AG04449 (cell line): ENCODE data around the gene ZNF441.
A peak's percentile ranks its signal among the peaks of the same experiment; 100 is the strongest.
"Not testable (repeated sequence)": the region's sequence is repeated elsewhere in the genome, so short reads cannot be mapped to it uniquely, and the experiment has no call there.

Source experiments
- CTCF ChIA-PET: fragments of 350-600 bp; formaldehyde crosslinking; extraction: SDS; loops from one replicate; lab custom pipeline; 2021; ENCODE audit warnings: antibody characterized with exemption; lab: Yijun Ruan, JAX
- POLR2A ChIA-PET: fragments of 400-600, 350-600 bp; formaldehyde crosslinking; extraction: SDS; loops from one replicate; lab custom pipeline; 2020; ENCODE audit warnings: antibody characterized with exemption, inconsistent platforms; lab: Yijun Ruan, JAX
- DNase-seq: peaks from one replicate; pipeline ENCODE4 v3.0.0-alpha.2; 2010; ENCODE audit warnings: low read depth, low spot score
- H3K4me3 ChIP-seq: 2 replicates; pipeline ENCODE4 v1.5.1; 2011; ENCODE audit warnings: low read depth, mild to moderate bottlenecking, control low read depth, low read length
- TF ChIP-seq, protein P1 (sequence below): IDR thresholded peaks from one replicate; pipeline ENCODE4 v1.5.1; 2011; ENCODE audit warnings: mild to moderate bottlenecking, moderate library complexity, low read length, control low read depth, inconsistent platforms; ENCODE audit not compliant: insufficient read depth; ENCODE audit errors: missing control alignments

ZNF441 gene

DNA sequence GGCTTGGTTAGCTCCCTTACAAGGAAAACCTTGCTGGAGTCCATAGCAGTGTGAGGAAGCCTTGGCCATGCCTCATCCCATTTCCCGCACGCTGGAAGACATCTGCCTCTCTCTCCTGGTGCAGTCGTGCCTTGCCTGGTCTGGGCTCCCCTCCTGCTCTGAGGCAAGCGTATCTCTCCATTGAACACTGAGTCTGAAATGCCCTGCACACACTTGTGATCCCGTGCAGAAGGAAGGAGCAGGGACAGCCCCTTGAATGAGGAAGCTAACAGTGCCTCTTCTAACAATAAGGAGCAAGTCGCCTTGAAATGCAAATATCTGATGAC, 46.9 kb downstream of the ZNF441 start:
- POLR2A ChIA-PET, result interaction anchor here (0.8 to 1.5 kb wide), 2 partner anchors 16 to 174 kb away, joined by 3 to 4 read pairs; partner anchors contain the start of gene ZNF491
- TF ChIP-seq, protein P1, sequence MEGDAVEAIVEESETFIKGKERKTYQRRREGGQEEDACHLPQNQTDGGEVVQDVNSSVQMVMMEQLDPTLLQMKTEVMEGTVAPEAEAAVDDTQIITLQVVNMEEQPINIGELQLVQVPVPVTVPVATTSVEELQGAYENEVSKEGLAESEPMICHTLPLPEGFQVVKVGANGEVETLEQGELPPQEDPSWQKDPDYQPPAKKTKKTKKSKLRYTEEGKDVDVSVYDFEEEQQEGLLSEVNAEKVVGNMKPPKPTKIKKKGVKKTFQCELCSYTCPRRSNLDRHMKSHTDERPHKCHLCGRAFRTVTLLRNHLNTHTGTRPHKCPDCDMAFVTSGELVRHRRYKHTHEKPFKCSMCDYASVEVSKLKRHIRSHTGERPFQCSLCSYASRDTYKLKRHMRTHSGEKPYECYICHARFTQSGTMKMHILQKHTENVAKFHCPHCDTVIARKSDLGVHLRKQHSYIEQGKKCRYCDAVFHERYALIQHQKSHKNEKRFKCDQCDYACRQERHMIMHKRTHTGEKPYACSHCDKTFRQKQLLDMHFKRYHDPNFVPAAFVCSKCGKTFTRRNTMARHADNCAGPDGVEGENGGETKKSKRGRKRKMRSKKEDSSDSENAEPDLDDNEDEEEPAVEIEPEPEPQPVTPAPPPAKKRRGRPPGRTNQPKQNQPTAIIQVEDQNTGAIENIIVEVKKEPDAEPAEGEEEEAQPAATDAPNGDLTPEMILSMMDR, result no peak
- CTCF ChIA-PET, result interaction anchor here (1.0 to 5.9 kb wide), 6 partner anchors 15 to 328 kb away, joined by 3 to 95 read pairs (median 5); partner anchors contain the start of genes ZNF439, ZNF441 and ZNF491
- peak overlapping the region; percentile 90 for H3K4me3 ChIP-seq
- no peak for DNase-seq

DNA sequence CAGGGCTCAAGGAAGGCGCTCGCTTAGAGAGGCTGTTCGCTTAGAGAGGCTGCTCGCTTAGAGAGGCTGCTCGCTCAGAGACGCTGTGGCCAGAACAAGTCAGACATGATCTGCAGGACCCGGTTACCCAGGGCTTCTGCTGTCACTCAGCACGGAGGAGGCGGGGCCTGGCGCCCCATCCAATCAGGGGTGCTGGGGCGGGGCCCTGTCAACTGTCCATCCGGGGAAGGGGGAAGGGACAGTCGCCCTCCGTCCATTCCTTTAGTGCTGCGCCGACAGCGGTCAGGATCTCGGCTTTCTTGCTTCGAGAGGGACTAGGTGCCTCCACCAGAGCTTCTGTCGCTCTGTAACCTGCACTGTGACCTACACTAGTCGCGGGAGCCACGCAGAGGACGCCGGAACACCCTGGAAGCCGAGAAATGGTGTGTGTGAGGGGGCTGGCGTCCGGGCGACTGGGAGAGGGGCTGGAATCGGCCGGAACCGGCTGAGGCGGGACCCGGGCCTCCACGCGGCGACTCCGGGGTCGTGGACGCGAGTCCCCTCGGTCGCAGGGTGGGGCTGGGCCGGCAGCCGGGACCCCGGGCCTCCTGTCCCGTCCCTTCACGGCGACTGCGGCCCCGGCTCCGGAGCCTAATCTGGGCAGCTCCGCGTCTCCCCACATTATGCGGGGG, 47.4 kb downstream of the ZNF441 start, which contains the start of gene ZNF440:
ZNF440 (plus strand) TSS at position 245 of the 671 bp plus-strand sequence; CDS start at position 420, 175 bp downstream.
- peak within 1 kb of the TSS; percentile 90 for H3K4me3 ChIP-seq
- TF ChIP-seq, protein P1, result no peak
- POLR2A ChIA-PET, result interaction anchor here (1.5 kb wide), 1 partner anchor 174 kb away, joined by 4 read pairs; no protein-coding TSS in a partner anchor
- CTCF ChIA-PET, result interaction anchor here (1.0 to 5.9 kb wide), 7 partner anchors 15 to 327 kb away, joined by 3 to 95 read pairs (median 6); partner anchors contain the start of genes ZNF441 and ZNF491
- peak; percentile 66 for DNase-seq

DNA sequence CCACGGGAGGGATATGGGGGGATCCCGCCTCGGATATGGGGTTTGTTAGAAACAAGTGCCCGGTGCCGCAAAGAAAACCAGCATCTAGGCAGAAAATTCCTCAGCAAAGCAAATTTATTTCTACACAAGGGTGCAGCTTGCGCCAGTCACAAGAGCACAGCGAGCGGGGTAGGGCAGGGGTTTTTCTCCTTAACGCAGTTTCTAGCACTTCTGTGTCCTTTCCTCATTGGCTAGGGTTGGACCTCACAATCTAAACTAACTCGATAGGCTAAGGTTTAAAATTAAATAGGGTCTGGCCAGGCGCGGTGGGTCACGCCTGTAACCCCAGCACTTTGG, 47.9 kb downstream of the ZNF441 start:
- H3K4me3 ChIP-seq, result peak overlapping the region; percentile 90
- DNase-seq, result no peak
- CTCF ChIA-PET, result interaction anchor here (1.0 to 5.9 kb wide), 5 partner anchors 16 to 327 kb away, joined by 3 to 95 read pairs (median 7); partner anchors contain the start of genes ZNF441 and ZNF491
- POLR2A ChIA-PET, result interaction anchor here (1.5 kb wide), 1 partner anchor 173 kb away, joined by 4 read pairs; no protein-coding TSS in a partner anchor
- TF ChIP-seq, protein P1, result no peak

DNA sequence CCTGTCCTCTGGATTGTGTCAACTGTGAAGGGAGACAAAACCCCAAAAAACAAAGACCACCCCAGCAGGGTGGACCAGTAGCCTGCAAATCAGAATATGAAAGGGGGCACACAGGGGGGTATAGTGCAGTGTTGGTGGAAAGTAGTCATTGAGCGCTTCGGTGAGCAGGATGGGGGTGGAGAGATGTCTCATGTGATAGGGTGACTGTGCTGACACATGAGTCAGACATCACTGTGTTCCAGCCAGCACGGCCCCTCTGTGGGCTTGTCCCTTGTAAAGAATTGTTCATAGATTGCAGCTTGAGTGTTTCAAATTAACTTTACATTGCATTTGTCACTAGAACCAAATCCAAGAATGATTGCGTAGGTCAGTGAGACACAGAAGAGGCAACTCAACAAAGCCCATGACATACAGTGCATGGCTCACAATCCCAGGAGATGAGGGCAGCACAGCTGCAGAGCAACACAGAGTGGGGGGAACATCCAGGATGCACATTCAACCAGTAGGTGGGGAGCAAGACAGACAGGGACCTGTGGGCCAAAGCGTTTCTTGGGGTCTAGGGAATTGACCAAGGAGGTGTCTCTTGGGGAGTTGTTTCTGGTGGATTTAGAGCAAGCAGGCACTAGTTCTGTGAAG, 54.8 kb downstream of the ZNF441 start:
- DNase-seq, result no peak
- ChIA-PET POLR2A (no interaction called here), CTCF (no interaction called here)
- H3K4me3 ChIP-seq, result no peak overlapping the region
- TF ChIP-seq, protein P1, result no peak

DNA sequence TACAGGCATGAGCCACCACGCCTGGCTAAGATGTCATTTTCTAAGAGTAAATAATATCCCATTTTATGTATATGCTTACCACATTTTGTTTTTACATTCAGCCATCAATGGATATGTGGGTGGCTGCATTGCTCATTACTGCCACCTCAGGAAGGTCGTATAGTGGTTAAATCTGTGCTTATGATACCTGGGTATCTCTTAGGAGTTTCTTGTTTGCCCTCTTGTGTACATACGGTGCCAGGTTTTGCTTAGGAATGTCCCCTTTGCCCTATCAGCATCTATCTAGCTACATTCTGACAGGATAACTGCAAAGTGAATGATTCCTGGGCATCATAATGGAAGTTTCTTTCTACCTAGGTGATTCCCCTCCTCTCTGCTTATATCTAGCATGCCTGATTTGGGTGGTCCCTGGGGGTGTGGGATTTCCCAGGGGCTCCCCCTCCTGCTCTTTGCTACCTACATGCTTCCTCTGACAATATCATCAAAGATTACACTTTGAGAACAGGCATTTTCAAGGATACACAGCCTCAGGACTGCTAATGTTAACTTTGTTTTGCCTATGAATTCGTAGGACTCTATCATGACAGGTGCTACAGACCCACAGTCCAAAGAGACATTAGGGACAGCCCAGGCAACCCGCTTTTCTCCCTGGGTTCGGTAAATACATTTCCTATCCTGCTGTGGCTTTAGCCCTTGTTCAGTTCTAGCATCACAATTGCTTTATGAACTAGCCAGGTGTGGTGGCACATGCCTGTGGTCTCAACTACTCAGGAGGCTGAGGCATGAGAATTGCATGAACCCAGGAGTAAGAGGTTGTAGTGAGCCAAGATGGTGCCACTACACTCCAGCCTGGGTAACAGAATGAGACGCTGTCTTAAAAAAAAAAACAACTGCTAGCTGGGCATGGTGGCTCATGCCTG, 62.4 kb downstream of the ZNF441 start:
- DNase-seq, POLR2A ChIA-PET, H3K4me3 ChIP-seq, CTCF ChIA-PET: not testable (repeated sequence)

DNA sequence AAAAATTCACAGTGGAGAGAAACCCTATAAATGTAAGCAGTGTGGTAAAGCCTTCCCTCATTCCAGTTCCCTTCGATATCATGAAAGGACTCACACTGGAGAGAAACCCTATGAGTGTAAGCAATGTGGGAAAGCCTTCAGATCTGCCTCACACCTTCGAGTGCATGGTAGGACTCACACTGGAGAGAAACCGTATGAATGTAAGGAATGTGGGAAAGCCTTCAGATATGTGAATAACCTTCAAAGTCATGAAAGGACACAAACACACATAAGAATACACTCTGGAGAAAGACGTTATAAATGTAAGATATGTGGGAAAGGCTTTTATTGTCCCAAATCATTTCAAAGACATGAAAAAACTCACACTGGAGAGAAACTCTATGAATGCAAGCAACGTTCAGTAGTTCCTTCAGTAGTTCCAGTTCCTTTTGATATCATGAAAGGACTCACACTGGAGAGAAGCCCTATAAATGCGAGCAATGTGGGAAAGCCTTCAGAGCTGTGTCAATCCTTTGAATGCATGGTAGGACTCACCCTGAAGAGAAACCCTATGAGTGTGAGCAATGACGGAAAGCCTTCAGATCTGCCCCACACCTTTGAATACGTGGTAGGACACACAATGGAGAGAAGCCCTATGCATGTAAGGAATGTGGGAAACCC, 65.6 kb downstream of the ZNF441 start:
- no peak for DNase-seq
- TF ChIP-seq, protein P1, result no peak
- ChIA-PET POLR2A (no interaction called here), CTCF (no interaction called here)
- H3K4me3 ChIP-seq, result no peak overlapping the region
